HG03469 (cell line): ENCODE measurements around the gene PIP5K1C.
"Not testable (repeated sequence)": the region's sequence is repeated elsewhere in the genome, so short reads cannot be mapped to it uniquely, and the experiment has no call there.

Experiments
- ATAC-seq: cut with Tn5 transposase; IDR thresholded peaks from one replicate; pipeline ENCODE4 v1.9.1; 2021; ENCODE audit warnings: mild to moderate bottlenecking, moderate library complexity, moderate number of reproducible peaks; ENCODE audit not compliant: unreplicated experiment

PIP5K1C gene

DNA sequence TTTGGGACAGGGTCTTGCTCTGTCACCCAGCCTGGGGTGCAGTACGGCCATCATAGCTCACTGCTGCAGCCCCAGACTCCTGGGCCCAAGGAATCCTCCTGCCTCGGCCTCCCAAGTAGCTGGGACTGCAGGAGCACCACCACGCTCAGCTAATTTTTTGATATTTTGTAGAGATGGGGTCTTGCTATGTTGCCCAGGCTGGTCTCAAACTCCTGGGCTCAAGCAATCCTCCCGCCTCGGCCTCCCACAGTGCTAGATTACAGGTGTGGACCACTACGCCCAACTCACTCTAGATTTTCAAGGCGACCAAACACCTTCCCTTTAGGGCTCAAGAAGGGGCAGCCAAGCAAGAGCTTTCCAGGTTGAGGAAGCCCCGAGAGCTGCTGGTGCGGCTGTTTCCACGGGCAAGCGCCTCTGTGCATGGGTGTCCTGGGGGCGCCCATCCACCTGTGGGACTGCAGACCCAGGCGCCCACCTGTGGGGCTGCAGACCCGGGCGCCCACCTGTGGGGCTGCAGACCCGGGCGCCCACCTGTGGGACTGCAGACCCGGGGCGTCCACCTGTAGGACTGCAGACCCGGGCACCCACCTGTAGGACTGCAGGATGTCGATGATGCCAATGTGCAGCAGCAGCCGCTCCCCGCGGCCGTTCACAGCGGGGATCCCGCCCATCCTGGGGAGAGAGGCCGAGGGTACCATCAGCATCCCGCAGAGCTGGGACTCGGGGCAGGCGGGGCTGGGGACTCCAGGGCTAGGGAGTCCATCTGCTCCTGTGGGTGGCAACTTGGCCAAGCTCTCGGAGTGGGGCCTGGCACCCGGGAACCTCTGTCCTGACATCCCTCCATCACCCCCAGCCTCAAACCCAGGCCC, 52.0 kb downstream of the PIP5K1C start:
- ATAC-seq, result no peak

DNA sequence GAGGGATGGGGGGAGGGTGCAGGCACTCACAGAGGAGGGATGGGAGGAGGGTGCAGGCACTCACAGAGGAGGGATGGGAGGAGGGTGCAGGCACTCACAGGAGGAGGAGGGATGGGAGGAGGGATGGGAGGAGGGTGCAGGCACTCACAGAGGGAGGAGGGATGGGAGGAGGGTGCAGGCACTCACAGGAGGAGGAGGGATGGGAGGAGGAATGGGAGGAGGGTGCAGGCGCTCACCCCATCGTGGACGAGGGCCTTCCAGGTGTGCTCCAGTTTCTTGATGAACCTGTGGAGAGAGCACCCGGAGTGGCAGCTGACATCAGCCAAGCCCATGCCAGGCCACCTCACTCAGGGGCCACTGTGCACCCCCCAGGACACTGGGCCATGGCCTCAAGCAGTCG, 53.2 kb downstream of the PIP5K1C start:
- ATAC-seq, result not testable (repeated sequence)

- no peak for ATAC-seq
Measured at GRCh38 chr19:3646336-3647092, 53.8 kb downstream of the PIP5K1C start.

DNA sequence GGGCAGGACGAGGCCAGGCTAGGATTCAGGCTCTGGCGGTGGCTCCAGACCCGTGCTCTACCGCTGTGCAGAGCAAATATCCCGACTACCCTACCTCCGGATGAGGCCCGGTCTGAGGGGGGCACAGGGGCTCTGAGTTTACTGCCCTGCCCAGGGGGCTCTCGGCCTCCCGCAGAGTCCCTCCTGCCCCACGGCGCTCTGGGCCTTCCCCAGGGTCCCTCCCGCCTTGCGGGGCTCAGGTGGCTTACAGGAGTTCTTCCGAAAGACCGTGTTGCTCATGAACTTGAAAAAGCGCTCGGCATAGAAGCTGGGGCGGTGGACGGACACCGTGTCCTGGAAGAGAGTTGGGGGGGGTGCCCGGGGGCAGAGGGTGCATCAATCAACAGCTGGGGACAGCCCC, 54.5 kb downstream of the PIP5K1C start:
- no peak for ATAC-seq

- no peak for ATAC-seq
Measured at GRCh38 chr19:3645067-3645396, 55.2 kb downstream of the PIP5K1C start.

DNA sequence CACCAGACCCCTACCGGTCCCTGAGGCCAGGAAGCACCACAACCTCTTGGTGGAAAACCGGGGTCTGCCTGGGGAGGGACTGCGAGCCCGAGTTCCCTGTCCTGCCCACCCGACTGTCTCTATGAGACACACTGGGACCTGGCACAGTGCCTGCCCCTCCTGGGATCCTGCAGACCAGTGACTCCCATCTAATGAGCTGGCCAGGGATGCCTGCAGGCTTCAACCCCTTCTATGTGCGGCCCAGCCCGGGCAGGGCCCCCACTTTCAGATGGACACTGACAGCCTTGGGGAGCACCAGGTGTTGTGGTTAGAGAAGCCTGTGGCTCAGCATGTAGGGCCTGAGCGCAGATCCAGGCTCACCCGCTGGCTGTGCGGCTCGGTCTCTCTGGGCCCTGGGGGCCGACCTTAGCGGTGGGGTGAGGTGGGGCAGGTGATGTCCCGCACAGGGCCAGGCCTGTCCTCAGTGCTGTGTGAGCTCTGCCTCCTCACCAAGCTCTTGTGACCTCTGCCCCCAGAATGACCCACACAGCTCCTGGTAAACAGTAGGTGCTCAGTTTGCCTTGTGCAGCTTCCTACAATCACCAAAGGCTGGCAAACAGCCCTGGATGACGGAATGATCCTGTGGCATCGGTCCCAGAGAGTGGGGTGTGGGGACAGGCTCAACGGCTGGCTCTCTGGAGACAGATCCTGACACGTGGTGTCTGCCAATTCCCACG, 55.8 kb downstream of the PIP5K1C start:
- ATAC-seq, result no peak

GRCh38 chr19:3643674-3644313, 56.5 kb downstream of the PIP5K1C start:
- ATAC-seq, result no peak

GRCh38 chr19:3642987-3643673, 57.1 kb downstream of the PIP5K1C start:
- ATAC-seq, result no peak

DNA sequence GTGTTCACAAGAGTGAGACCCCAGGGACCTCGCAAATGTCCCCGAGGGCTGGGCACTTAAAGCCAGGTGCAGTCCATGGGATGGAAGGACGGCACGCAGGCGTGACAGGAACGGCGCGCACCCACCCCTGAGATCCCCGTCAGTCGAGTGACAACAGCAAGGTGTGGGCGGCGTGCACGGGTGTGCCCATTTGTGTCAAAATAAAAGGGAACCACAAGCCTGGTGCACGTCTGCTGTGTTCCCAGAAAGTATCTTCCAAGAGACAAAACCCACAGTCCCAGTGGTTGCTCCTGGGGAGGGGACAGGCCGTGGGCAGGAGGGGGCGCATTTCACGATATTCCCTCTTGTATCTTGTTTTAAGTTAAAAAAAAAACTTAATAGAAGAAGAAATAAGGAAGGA, 58.0 kb downstream of the PIP5K1C start:
- ATAC-seq, result no peak

DNA sequence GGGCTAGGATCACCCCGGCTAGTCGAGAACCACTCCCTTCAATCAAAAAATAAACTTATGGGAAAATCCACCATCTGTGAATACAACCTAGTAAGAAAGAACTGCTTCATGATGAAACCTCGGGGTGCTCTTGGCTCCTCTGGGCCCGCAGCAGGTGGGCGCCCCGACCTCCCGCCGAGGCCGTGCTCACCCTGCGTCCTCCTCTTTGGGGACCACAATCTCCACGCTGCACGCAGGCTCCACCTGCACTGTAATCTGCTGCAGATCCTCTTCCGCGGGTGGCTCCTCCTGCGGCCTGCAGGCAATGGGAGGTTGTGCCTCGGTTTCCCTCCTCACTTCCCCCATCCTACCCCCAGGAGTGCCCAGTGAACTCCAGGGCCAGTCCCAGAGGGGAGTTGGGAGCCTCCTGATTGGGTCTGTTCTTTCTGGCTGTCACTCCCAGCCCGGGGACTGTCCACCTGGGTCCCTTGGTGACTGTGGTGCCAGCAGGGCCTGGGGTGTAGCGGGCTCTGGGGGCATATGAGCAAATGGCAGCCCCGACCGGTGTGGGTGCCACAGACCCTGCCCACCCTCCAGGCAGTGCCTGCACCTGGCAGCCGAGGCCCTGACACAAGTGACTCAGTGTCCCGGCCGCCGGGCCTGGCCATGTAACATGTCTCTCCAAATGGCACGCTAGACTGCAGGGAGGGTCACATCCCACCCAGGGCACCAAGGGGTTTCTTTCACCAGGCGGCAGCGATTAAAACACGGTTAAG, 58.6 kb downstream of the PIP5K1C start:
- ATAC-seq, result no peak

- no peak for ATAC-seq
Measured at GRCh38 chr19:3639479-3639878, 60.8 kb downstream of the PIP5K1C start.

GRCh38 chr19:3638208-3639193, 61.8 kb downstream of the PIP5K1C start:
- ATAC-seq, result no peak

DNA sequence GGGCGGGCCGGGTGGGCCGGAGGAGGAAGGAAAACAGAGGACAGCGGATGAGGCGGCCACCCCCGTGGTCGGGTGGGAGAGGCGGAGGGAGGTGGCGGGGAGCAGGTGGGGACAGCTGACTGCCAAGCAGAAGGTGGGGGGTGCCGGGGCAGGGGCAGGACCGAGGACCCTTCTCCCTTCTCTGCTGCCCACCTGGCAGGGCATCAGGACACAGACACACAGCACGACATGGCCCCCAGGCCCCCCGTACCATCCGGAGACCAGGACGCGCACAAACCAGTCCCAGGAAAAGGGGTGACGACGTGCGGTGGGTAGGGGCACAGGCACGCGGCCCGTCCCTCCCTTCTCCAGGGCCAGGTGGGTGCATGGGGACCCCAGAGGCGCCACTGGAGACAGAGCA, 62.6 kb downstream of the PIP5K1C start:
- ATAC-seq, result no peak

DNA sequence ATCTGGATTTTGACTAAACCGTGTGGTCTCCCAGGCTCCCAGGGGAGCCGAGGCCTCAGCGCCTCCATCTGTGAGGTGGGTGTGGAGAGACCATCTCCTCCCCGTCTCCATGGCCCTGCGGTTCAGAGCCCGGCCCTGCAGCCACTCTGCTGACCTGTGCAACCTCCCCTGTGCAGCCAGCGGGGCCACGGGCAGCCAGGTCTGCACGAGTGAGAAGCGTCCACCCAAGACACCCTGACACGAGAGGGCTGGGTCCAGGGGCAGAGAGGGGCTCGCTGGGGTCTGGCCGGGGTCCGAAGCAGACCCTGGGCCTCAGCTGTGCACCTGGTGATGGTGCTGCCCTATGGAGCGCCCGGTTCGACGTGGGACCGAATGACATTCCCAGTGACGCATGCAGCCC, 63.3 kb downstream of the PIP5K1C start:
- ATAC-seq, result no peak

DNA sequence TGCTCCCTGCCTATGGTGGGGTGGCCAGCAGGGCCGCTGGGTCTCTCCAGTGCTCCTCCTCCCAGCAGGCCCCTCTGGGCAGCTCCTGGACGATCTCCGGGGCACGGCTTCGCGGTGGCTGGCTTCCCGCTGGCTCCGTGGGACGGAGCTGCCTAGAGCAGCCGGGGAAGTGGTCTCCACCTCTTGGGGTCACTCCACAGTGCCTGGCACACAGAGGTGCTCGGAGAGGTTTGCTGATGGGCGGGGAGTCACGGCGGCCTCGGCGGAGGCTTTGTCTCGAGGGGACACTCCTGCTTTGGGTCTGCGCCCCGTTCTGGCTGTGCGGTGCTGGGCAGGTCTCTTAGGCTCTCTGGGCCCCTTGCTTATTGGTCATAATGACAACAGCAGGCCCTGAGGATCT, 63.8 kb downstream of the PIP5K1C start:
- no peak for ATAC-seq

DNA sequence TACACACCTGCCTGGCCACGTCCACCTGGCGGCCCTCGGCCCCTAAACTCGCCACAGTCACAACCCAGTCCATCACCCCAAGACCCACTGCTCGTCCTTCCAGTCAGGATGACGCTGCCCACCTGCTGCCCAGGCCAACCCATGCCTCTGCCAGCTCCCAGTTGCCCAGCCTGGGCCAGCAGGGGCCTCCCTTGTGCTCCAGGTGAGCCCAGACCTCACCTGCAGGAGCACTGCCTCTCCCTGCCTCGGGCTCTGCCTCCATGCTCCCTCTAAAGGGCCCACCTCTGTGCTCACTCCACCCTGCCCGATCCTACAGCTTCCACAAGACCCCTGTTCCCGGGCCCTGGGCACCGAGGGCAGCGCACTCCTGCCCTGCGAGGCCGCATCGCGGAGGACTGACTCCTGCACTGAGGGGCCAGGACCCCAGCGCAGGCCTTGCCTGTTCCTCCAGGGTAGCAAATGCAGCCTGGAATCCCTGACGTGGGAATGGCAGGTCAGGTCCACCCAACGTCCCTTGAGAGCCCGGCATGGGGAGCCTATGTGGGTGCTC, 65.7 kb downstream of the PIP5K1C start:
- no peak for ATAC-seq

DNA sequence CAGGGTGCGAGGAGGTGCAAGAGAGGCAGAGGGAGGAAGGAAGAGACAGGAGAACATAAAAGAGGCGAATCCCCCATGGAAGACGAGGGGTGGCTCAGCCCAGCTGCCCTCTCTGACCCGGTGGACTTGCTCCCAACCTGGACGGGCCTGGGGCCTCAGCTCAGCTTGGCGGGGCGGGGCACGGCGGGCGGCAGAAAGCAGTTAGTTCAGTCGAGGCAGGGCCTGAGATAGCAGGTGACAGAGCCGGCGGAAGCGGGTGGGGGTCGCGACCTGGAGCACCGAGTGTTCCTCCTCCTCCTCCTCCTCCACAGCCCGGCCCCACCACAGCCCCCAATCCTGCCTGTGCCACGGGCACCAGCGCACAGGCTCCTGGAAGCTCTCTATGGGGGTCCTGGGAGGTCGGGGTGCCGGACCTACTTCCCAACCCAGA, 66.7 kb downstream of the PIP5K1C start:
- ATAC-seq, result no peak
